GM19455 (cell line): ENCODE results near the gene EML4.
A peak's percentile ranks its signal among the peaks of the same experiment; 100 is the strongest.
"Not testable (repeated sequence)": the region's sequence is repeated elsewhere in the genome, so short reads cannot be mapped to it uniquely, and the experiment has no call there.

ENCODE experiments used
- ATAC-seq: cut with Tn5 transposase; IDR thresholded peaks from one replicate; pipeline ENCODE4 v1.9.1; 2021; ENCODE audit not compliant: unreplicated experiment

The EML4 gene

GRCh38 chr2:42342795-42343241 is 173.7 kb downstream of the EML4 start:
- no peak for ATAC-seq

GRCh38 chr2:42345986-42346385 is 176.8 kb downstream of the EML4 start:
- no peak for ATAC-seq

- not testable (repeated sequence) for ATAC-seq
Observed at GRCh38 chr2:42346856-42347255, 177.7 kb downstream of the EML4 start.

GRCh38 chr2:42347518-42347917 is 178.4 kb downstream of the EML4 start:
- ATAC-seq = not testable (repeated sequence)

GRCh38 chr2:42348113-42348805 is 179.1 kb downstream of the EML4 start:
- no peak for ATAC-seq

- ATAC-seq = no peak
Observed at GRCh38 chr2:42350434-42351063, 181.4 kb downstream of the EML4 start.

- no peak for ATAC-seq
Observed at GRCh38 chr2:42351864-42352263, 182.7 kb downstream of the EML4 start.

GRCh38 chr2:42353792-42354429 is 184.8 kb downstream of the EML4 start:
- no peak for ATAC-seq

GRCh38 chr2:42359304-42359964 is 190.3 kb downstream of the EML4 start:
- no peak for ATAC-seq

- ATAC-seq = no peak
Observed at GRCh38 chr2:42359965-42360483, 190.9 kb downstream of the EML4 start.

- no peak for ATAC-seq
Observed at GRCh38 chr2:42360493-42360889, 191.3 kb downstream of the EML4 start.

GRCh38 chr2:42360890-42361727 is 192.0 kb downstream of the EML4 start, which contains the start of gene COX7A2L:
Gene COX7A2L, minus strand, starts transcription at chr2:42361217. Its CDS starts 56 bp downstream, at chr2:42361161.
- peak; percentile 92 for ATAC-seq

- ATAC-seq = no peak
Observed at GRCh38 chr2:42361728-42362283, 192.7 kb downstream of the EML4 start.

- ATAC-seq = no peak
Observed at GRCh38 chr2:42363413-42363812, 194.3 kb downstream of the EML4 start.

GRCh38 chr2:42364658-42365057 is 195.5 kb downstream of the EML4 start:
- ATAC-seq = no peak

GRCh38 chr2:42366411-42366810 is 197.3 kb downstream of the EML4 start:
- ATAC-seq = no peak

- no peak for ATAC-seq
Observed at GRCh38 chr2:42367835-42368234, 198.7 kb downstream of the EML4 start.

GRCh38 chr2:42368817-42369531 is 199.8 kb downstream of the EML4 start:
- ATAC-seq = no peak

GRCh38 chr2:42369532-42370229 is 200.5 kb downstream of the EML4 start:
- no peak for ATAC-seq
